GM12801 (cell line): ENCODE data around the gene IL20RB.

Source experiments
- CTCF ChIP-seq: IDR thresholded peaks from one replicate; pipeline ENCODE4 v1.5.1; 2011; ENCODE audit warnings: control low read depth; ENCODE audit not compliant: insufficient read length; ENCODE audit errors: extremely low read depth

Gene IL20RB

GRCh38 chr3:136946978-136947377, 10.8 kb upstream of the IL20RB start:
- no peak for TF ChIP-seq CTCF

- no peak for TF ChIP-seq CTCF
Measured at GRCh38 chr3:136947477-136947876, 10.3 kb upstream of the IL20RB start.

- TF ChIP-seq CTCF: no peak
Measured at GRCh38 chr3:136949146-136949545, 8.6 kb upstream of the IL20RB start.

- no peak for TF ChIP-seq CTCF
Measured at GRCh38 chr3:136949708-136950107, 8.1 kb upstream of the IL20RB start.

GRCh38 chr3:136950623-136951022, 7.2 kb upstream of the IL20RB start:
- no peak for TF ChIP-seq CTCF

- no peak for TF ChIP-seq CTCF
Measured at GRCh38 chr3:136952292-136952691, 5.5 kb upstream of the IL20RB start.

- no peak for TF ChIP-seq CTCF
Measured at GRCh38 chr3:136954251-136954650, 3.5 kb upstream of the IL20RB start.
